Stomach smooth muscle (tissue), 2 donors: Measurements from ENCODE around the gene CRACDL.

Experiments
- H3K27ac ChIP-seq: one replicate; pipeline ENCODE4 v1.7.0; 2013; ENCODE audit warnings: mild to moderate bottlenecking, low read length, inconsistent platforms
- H3K27me3 ChIP-seq, 2 donors: one replicate each; pipeline ENCODE4 v1.7.0; 2013; ENCODE audit warnings: low read length in 2 of 2; ENCODE audit not compliant: insufficient read depth in 2 of 2, control insufficient read depth in 1 of 2
- H3K36me3 ChIP-seq, 2 donors: one replicate each; pipeline ENCODE4 v1.7.0; 2013; ENCODE audit warnings: low read length in 2 of 2; ENCODE audit not compliant: control insufficient read depth in 2 of 2, insufficient read depth in 2 of 2
- H3K4me1 ChIP-seq: one replicate; pipeline ENCODE4 v1.7.0; 2013; ENCODE audit warnings: low read length; ENCODE audit not compliant: control insufficient read depth, insufficient read depth
- H3K4me3 ChIP-seq, 2 donors: one replicate each; pipeline ENCODE4 v1.7.0; 2013; ENCODE audit warnings: low read length in 2 of 2
- H3K9ac ChIP-seq, 2 donors: one replicate each; pipeline ENCODE4 v1.7.0; 2013; ENCODE audit warnings: low read length in 2 of 2, mild to moderate bottlenecking in 1 of 2
- H3K9me3 ChIP-seq, 2 donors: one replicate each; pipeline ENCODE4 v1.7.0; 2013; ENCODE audit warnings: low read length in 2 of 2; ENCODE audit not compliant: control insufficient read depth in 2 of 2
- donor health status: healthy.
- donor health status: Pancreatic carcinoma.

CRACDL gene

GRCh38 chr2:98937906-98938305 is 1.9 kb upstream of the CRACDL start:
- peaks cover 10 to 16% of the 10 kb centered on the region in 2 donors for H3K27me3 ChIP-seq

GRCh38 chr2:98936353-98937351 is 627 bp upstream of the CRACDL start:
- Histone ChIP-seq H3K27ac (no peak overlapping the region), H3K9ac (no peak overlapping the region)

More at GRCh38 chr2:98937906-98938305, 1.9 kb upstream of the CRACDL start:
- Histone ChIP-seq H3K36me3 (no peaks in the 10 kb centered on the region), H3K4me1 (peaks cover 16% of the 10 kb centered on the region), H3K4me3 (no peak overlapping the region), H3K27ac (no peak overlapping the region), H3K9ac (no peak overlapping the region), H3K9me3 (no peaks in the 10 kb centered on the region)

GRCh38 chr2:98935111-98935770 is 784 bp downstream of the CRACDL start:
- Histone ChIP-seq H3K27ac (no peak overlapping the region), H3K4me1 (peaks cover 16% of the 10 kb centered on the region), H3K9me3 (no peaks in the 10 kb centered on the region), H3K9ac (peak overlapping the region in 1 of 2 donors; percentile 29), H3K27me3 (peaks cover 10 to 16% of the 10 kb centered on the region in 2 donors), H3K4me3 (peak overlapping the region; percentile 60 to 67), H3K36me3 (no peaks in the 10 kb centered on the region)

More at GRCh38 chr2:98936353-98937351, 627 bp upstream of the CRACDL start:
- Histone ChIP-seq H3K36me3 (no peaks in the 10 kb centered on the region), H3K9me3 (no peaks in the 10 kb centered on the region), H3K4me3 (peak overlapping the region in 1 of 2 donors; percentile 67), H3K4me1 (peaks cover 16% of the 10 kb centered on the region), H3K27me3 (peaks cover 10 to 16% of the 10 kb centered on the region in 2 donors)

GRCh38 chr2:98932778-98933343 is 3.2 kb downstream of the CRACDL start:
- Histone ChIP-seq H3K27me3 (peaks cover 6 to 14% of the 10 kb centered on the region in 2 donors), H3K4me1 (peaks cover 16% of the 10 kb centered on the region), H3K9ac (no peak overlapping the region), H3K27ac (no peak overlapping the region), H3K36me3 (no peaks in the 10 kb centered on the region), H3K4me3 (no peak overlapping the region), H3K9me3 (no peaks in the 10 kb centered on the region)

- Histone ChIP-seq H3K27ac (no peak overlapping the region), H3K9ac (no peak overlapping the region), H3K4me1 (peaks cover 16% of the 10 kb centered on the region), H3K36me3 (no peaks in the 10 kb centered on the region), H3K9me3 (no peaks in the 10 kb centered on the region), H3K27me3 (peaks cover 6 to 8% of the 10 kb centered on the region in 2 donors), H3K4me3 (no peak overlapping the region)
Measured at GRCh38 chr2:98932164-98932563, 3.9 kb downstream of the CRACDL start.

GRCh38 chr2:98931596-98931995 is 4.4 kb downstream of the CRACDL start:
- H3K4me1 ChIP-seq: peaks cover 10% of the 10 kb centered on the region
- no peaks in the 10 kb centered on the region for H3K36me3 ChIP-seq
- no peak overlapping the region for H3K9ac ChIP-seq
- H3K9me3 ChIP-seq: no peaks in the 10 kb centered on the region
- H3K27ac ChIP-seq: no peak overlapping the region
- H3K4me3 ChIP-seq: no peak overlapping the region
- H3K27me3 ChIP-seq: peaks cover 3 to 4% of the 10 kb centered on the region in 2 donors

GRCh38 chr2:98929920-98930319 is 6.1 kb downstream of the CRACDL start:
- H3K36me3 ChIP-seq: no peaks in the 10 kb centered on the region
- no peak overlapping the region for H3K27ac ChIP-seq
- H3K4me1 ChIP-seq: peaks cover 2% of the 10 kb centered on the region
- H3K4me3 ChIP-seq: no peak overlapping the region
- peaks cover 0 to 2% of the 10 kb centered on the region in 2 donors for H3K27me3 ChIP-seq
- H3K9me3 ChIP-seq: no peaks in the 10 kb centered on the region
- H3K9ac ChIP-seq: no peak overlapping the region

GRCh38 chr2:98928242-98928641 is 7.8 kb downstream of the CRACDL start:
- Histone ChIP-seq H3K36me3 (no peaks in the 10 kb centered on the region), H3K4me1 (no peaks in the 10 kb centered on the region), H3K4me3 (no peak overlapping the region), H3K27me3 (no peaks in the 10 kb centered on the region), H3K27ac (no peak overlapping the region), H3K9me3 (peaks cover 0 to 4% of the 10 kb centered on the region in 2 donors), H3K9ac (no peak overlapping the region)

- no peaks in the 10 kb centered on the region for H3K36me3 ChIP-seq
- H3K4me1 ChIP-seq: no peaks in the 10 kb centered on the region
- H3K9me3 ChIP-seq: peaks cover 0 to 4% of the 10 kb centered on the region in 2 donors
- no peak overlapping the region for H3K27ac ChIP-seq
- no peak overlapping the region for H3K4me3 ChIP-seq
- no peak overlapping the region for H3K9ac ChIP-seq
- no peaks in the 10 kb centered on the region for H3K27me3 ChIP-seq
Measured at GRCh38 chr2:98927027-98927426, 9.0 kb downstream of the CRACDL start.

GRCh38 chr2:98926601-98927000 is 9.4 kb downstream of the CRACDL start:
- H3K27ac ChIP-seq: no peak overlapping the region
- H3K27me3 ChIP-seq: no peaks in the 10 kb centered on the region
- H3K4me3 ChIP-seq: no peak overlapping the region

More at GRCh38 chr2:98926601-98927000, 9.4 kb downstream of the CRACDL start:
- Histone ChIP-seq H3K4me1 (no peaks in the 10 kb centered on the region), H3K9ac (no peak overlapping the region), H3K9me3 (peaks cover 0 to 4% of the 10 kb centered on the region in 2 donors), H3K36me3 (no peaks in the 10 kb centered on the region)
